ENCODE measurements around the gene TRIM9. TPM values are rescaled to one million over a fixed set of nuclear protein-coding genes. Genes with fewer than 3 reads are reported as not detected.

Gene TRIM9
- total RNA-seq, 1 donor from 2014 or later = 1.7 TPM

DNA sequence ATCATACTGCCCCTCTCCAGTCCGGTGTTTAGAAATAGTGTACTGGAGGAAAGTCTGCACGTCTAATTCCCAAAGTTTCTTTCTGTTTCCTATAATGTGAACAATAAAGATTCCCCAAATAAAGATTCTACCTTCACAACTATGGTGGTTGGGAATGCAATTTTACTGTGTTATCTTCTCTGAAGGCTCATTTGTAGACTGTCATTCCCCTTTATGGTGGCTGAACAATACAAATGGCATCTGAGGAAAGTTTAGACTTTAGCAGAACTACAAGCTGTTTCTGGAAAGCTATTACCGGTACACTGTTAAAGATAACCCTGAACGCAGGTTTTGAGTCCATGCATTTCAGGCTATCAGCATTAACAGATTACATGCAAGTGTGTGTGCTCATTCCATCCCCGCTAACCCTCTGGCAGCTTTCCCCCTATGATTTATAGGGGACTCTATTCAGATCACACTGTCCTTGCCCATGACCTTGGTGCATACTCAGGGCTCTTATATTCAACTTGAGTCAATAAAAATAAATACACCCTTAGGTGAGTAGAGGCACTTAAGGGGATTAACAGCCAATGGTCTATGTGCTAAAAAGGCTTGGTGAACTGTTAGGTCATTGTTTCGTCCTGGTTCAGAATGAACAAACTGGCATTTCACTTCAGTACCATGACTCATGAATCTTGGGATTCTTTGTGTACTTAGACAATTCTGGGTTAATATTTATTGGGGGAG is 89.9 kb downstream of the TRIM9 start:
- Mint-ChIP-seq H3K4me3 (ENCODE audit: low read depth) (no peak overlapping the region), H3K4me1 (ENCODE audit: low read depth) (peaks cover 13% of the 10 kb centered on the region), H3K27me3 (peaks cover 7% of the 10 kb centered on the region), H3K27ac (no peak overlapping the region), H3K36me3 (ENCODE audit: insufficient read depth) (no peaks in the 10 kb centered on the region), H3K9me3 (ENCODE audit: low read depth) (no peaks in the 10 kb centered on the region)
- TF ChIP-seq, protein P1, sequence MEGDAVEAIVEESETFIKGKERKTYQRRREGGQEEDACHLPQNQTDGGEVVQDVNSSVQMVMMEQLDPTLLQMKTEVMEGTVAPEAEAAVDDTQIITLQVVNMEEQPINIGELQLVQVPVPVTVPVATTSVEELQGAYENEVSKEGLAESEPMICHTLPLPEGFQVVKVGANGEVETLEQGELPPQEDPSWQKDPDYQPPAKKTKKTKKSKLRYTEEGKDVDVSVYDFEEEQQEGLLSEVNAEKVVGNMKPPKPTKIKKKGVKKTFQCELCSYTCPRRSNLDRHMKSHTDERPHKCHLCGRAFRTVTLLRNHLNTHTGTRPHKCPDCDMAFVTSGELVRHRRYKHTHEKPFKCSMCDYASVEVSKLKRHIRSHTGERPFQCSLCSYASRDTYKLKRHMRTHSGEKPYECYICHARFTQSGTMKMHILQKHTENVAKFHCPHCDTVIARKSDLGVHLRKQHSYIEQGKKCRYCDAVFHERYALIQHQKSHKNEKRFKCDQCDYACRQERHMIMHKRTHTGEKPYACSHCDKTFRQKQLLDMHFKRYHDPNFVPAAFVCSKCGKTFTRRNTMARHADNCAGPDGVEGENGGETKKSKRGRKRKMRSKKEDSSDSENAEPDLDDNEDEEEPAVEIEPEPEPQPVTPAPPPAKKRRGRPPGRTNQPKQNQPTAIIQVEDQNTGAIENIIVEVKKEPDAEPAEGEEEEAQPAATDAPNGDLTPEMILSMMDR (IDR thresholded peaks at IDR 0.05; ENCODE audit: unreplicated experiment) = no peak
- DNase-seq (ENCODE audit: low spot score, unreplicated experiment) = no peak

DNA sequence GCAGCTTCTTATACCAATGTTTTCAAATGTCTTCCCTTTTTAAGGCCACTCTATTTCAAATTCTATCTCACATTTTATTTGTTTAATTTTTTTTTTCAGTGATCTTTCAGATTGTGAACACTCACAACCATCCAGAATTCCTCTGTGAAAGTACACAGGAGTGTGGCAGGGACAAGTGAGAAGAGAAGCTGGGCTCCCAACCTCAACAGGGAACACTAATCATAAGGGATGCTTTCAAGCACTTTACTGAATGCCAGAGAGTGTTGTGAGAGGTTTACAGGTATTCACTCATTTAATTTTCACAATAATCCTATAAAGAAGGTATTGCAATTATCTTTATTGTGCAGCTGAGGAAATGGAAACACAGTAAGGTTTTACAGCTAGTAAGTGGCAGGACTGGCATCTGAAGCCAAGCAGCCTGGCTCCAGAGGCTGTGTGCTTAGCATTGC is 90.5 kb downstream of the TRIM9 start:
- Mint-ChIP-seq H3K4me1 (ENCODE audit: low read depth) (peaks cover 13% of the 10 kb centered on the region), H3K27ac (no peak overlapping the region), H3K36me3 (ENCODE audit: insufficient read depth) (no peaks in the 10 kb centered on the region), H3K9me3 (ENCODE audit: low read depth) (no peaks in the 10 kb centered on the region), H3K4me3 (ENCODE audit: low read depth) (no peak overlapping the region), H3K27me3 (peaks cover 7% of the 10 kb centered on the region)
- DNase-seq (ENCODE audit: low spot score, unreplicated experiment) = no peak
- TF ChIP-seq, protein P1 (IDR thresholded peaks at IDR 0.05; ENCODE audit: unreplicated experiment) = no peak

DNA sequence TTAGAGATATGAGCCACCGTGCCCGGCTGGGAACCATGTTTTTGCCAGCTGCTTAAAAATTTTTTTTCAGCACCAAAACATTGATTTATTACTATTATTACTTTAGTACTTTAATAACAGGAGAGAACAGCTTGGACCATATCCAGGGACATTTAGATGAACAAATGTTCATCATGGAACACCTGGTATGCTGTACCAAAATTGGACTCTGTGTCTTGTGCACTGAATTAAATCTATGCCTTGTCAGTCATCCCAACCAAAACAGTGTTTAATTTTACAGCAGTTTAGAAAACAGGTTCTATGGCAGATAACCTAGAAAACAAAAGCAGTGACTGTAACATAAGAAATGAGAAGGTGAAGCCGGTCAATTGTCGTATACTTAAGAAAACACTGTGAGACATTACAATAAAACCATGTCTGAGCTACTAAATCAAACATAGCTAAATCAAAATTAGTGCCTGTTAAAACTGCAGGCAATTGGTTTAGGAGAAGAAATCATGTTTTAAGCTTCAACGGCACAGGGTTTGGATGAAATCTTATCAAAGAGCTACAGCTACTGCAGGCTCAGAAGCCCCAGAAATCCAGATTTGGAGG is 92.4 kb downstream of the TRIM9 start:
- TF ChIP-seq, protein P1 (IDR thresholded peaks at IDR 0.05; ENCODE audit: unreplicated experiment) = no peak
- Mint-ChIP-seq H3K27ac (no peak overlapping the region), H3K4me1 (ENCODE audit: low read depth) (peaks cover 16% of the 10 kb centered on the region), H3K9me3 (ENCODE audit: low read depth) (no peaks in the 10 kb centered on the region), H3K36me3 (ENCODE audit: insufficient read depth) (no peaks in the 10 kb centered on the region), H3K27me3 (peaks cover 7% of the 10 kb centered on the region), H3K4me3 (ENCODE audit: low read depth) (no peak overlapping the region)
- no peak for DNase-seq (ENCODE audit: low spot score, unreplicated experiment)

DNA sequence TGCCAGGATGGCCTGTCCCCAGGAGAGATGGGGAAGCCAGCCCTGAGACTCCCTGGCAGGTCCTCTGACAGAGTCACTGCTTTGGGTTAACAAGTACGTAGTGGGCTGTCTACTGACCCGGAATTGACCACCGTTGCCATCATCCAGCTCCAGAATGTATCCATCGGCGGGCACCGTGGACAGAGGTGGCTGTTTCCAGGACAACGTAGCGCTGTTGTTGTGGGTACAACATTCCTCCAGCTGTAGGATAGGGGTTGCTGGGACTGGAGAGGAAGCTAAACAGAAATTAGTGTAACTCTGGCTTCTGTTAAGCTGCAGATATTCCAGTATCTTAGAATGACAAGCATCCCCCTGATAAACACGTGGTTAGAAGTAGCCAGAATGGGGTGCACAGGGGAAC is 94.3 kb downstream of the TRIM9 start:
- no peak for DNase-seq (ENCODE audit: low spot score, unreplicated experiment)
- Mint-ChIP-seq H3K9me3 (ENCODE audit: low read depth) (no peaks in the 10 kb centered on the region), H3K4me1 (ENCODE audit: low read depth) (peaks cover 16% of the 10 kb centered on the region), H3K27me3 (peaks cover 7% of the 10 kb centered on the region), H3K27ac (no peak overlapping the region), H3K4me3 (ENCODE audit: low read depth) (no peak overlapping the region), H3K36me3 (ENCODE audit: insufficient read depth) (no peaks in the 10 kb centered on the region)
- TF ChIP-seq, protein P1 (IDR thresholded peaks at IDR 0.05; ENCODE audit: unreplicated experiment) = no peak

DNA sequence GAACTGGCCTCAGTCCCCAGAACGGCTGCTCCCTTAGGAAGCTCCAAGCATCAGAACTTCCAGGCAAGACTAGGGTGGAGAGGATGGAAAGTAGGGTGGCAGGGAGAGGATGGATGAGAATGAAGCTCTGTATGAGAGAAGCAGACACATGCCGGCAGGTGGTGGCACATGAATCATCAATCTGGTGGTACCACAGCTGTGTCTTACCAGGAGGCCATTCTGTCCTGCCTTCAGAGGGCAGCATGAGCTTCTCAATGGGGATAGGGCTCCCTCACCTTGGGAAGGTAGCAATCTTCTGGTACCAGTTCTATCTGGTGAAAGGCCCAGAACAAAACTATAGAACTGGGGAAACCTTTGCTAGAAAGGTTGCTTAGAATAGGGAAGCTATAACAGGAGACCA is 95.2 kb downstream of the TRIM9 start:
- H3K27me3 Mint-ChIP-seq = peaks cover 7% of the 10 kb centered on the region
- TF ChIP-seq, protein P1 (IDR thresholded peaks at IDR 0.05; ENCODE audit: unreplicated experiment) = no peak
- H3K9me3 Mint-ChIP-seq (ENCODE audit: low read depth) = no peaks in the 10 kb centered on the region
- no peak overlapping the region for H3K4me3 Mint-ChIP-seq (ENCODE audit: low read depth)
- H3K36me3 Mint-ChIP-seq (ENCODE audit: insufficient read depth) = no peaks in the 10 kb centered on the region
- H3K27ac Mint-ChIP-seq = no peak overlapping the region
- DNase-seq (ENCODE audit: low spot score, unreplicated experiment) = no peak
- H3K4me1 Mint-ChIP-seq (ENCODE audit: low read depth) = peaks cover 9% of the 10 kb centered on the region

Data from progenitor cell of endocrine pancreas (in vitro differentiated cells).